Thyroid gland (tissue), 4 donors: ENCODE data around the gene PRRT3.

Experiments
- CTCF ChIP-seq, 6 experiments: fragments of 200-600 bp in 3 of 6; fragments of 450-650 bp in 3 of 6; sonication (generic) in 3 of 6; IDR thresholded peaks; one replicate each; pipeline ENCODE4 v1.5.1; 2016 to 2019; ENCODE audit warnings: antibody characterized with exemption in 6 of 6, mild to moderate bottlenecking in 2 of 6, inconsistent platforms in 1 of 6, moderate library complexity in 1 of 6
- POLR2A ChIP-seq, 2 donors: fragments of 450-650 bp; IDR thresholded peaks; one replicate each; pipeline ENCODE4 v1.6.1; 2017; ENCODE audit warnings: antibody characterized with exemption in 2 of 2, mild to moderate bottlenecking in 2 of 2, moderate library complexity in 1 of 2

- no peak for TF ChIP-seq CTCF (IDR thresholded peaks at IDR 0.05)
- TF ChIP-seq POLR2A (IDR thresholded peaks at IDR 0.05): no peak
Measured at GRCh38 chr3:9938966-9939365, 13.2 kb downstream of the PRRT3 start.
